GM12865 (cell line): ENCODE results near the gene RUNX1.

ENCODE experiments used
- DNase-seq: peaks from one replicate; pipeline ENCODE4 v3.0.0; 2010; ENCODE audit warnings: low read depth
- H3K4me3 ChIP-seq: 2 replicates; pipeline ENCODE4 v1.5.1; 2011; ENCODE audit warnings: mild to moderate bottlenecking, low read depth, low read length, control low read depth
- TF ChIP-seq, protein P1 (sequence below): IDR thresholded peaks from 2 replicates; pipeline ENCODE4 v1.5.1; 2011; ENCODE audit warnings: low read length, control low read depth, low read depth, inconsistent platforms; ENCODE audit not compliant: insufficient read depth; ENCODE audit errors: missing control alignments

The RUNX1 gene

GRCh38 chr21:34754690-34755647, 294.1 kb downstream of the RUNX1 start:
- no peak for DNase-seq
- H3K4me3 ChIP-seq = no peak overlapping the region
- TF ChIP-seq, protein P1, sequence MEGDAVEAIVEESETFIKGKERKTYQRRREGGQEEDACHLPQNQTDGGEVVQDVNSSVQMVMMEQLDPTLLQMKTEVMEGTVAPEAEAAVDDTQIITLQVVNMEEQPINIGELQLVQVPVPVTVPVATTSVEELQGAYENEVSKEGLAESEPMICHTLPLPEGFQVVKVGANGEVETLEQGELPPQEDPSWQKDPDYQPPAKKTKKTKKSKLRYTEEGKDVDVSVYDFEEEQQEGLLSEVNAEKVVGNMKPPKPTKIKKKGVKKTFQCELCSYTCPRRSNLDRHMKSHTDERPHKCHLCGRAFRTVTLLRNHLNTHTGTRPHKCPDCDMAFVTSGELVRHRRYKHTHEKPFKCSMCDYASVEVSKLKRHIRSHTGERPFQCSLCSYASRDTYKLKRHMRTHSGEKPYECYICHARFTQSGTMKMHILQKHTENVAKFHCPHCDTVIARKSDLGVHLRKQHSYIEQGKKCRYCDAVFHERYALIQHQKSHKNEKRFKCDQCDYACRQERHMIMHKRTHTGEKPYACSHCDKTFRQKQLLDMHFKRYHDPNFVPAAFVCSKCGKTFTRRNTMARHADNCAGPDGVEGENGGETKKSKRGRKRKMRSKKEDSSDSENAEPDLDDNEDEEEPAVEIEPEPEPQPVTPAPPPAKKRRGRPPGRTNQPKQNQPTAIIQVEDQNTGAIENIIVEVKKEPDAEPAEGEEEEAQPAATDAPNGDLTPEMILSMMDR = no peak

DNA sequence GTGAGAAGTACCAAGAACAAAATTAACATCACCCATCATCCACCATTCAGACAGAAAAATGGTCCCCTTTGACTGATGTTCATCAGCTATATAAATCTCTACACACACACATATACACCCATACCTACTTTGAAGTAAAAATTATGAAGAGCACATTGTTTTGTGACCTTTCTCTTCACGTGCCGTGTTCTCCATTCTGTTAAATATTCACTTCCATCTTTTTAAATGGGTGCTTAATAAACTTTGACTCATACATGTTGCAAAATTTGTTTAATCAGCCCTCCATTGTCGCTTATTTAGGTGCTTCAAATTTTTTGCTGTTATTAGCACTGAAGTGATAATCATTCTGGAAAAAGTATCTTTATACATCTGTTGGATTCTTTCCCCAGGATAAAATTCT, 300.2 kb downstream of the RUNX1 start:
- TF ChIP-seq, protein P1 = no peak
- H3K4me3 ChIP-seq = no peak overlapping the region
- DNase-seq = no peak

- peak overlapping the region; percentile 33 for H3K4me3 ChIP-seq
- TF ChIP-seq, protein P1 = peak; percentile 82
- peak; percentile 88 for DNase-seq
These were observed 303.4 kb downstream of the RUNX1 start for GRCh38 chr21:34745557-34746255.

- TF ChIP-seq, protein P1 = no peak
- no peak for DNase-seq
- no peak overlapping the region for H3K4me3 ChIP-seq
These were observed 304.3 kb downstream of the RUNX1 start for GRCh38 chr21:34744801-34745200.

- no peak for DNase-seq
- H3K4me3 ChIP-seq = no peak overlapping the region
- TF ChIP-seq, protein P1 = no peak
These were observed 305.3 kb downstream of the RUNX1 start for GRCh38 chr21:34743831-34744230.

GRCh38 chr21:34743285-34743684, 305.8 kb downstream of the RUNX1 start:
- no peak for DNase-seq
- H3K4me3 ChIP-seq = no peak overlapping the region
- TF ChIP-seq, protein P1 = no peak
